NCI-H226 (cell line): Measurements from ENCODE around the gene KCNF1.

ENCODE experiments used
- DNase-seq: peaks from one replicate; pipeline ENCODE4 v3.0.0-alpha.2; 2015

KCNF1 gene

DNA sequence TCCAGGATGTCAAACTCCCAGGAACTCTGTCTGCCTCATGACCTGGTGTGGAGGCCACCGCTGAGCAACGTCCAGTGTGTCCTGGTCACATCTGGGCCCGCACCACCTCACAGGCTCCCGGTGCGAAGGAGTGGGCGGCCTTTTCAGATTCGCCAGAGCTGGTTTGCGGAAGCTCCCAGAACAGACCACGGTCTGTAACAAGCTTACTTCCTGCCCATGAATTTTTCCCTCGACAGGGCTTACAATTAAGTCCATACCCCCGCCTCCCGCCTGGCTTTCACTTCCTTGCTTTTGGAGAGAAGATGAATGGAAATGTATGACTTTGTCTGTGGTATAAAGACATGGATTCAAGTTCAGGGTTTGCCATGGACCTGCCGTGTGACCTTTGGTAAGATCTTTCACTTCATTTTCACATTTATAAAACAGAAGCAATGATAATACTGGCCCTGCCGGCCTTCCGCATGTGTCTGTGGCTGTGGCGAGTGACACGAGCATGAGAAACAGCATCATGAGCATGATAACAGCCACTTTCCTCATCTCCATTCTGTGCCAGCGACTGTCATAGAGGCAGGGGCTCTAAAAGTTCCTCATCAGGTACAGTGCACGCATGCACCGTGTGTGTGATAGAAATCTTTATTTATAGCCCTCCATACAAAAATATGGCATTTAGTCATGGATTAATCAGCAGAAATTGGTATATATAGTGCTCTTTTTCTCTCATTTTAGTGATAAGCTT lies 31.0 kb upstream of the KCNF1 start:
- DNase-seq, result no peak

DNA sequence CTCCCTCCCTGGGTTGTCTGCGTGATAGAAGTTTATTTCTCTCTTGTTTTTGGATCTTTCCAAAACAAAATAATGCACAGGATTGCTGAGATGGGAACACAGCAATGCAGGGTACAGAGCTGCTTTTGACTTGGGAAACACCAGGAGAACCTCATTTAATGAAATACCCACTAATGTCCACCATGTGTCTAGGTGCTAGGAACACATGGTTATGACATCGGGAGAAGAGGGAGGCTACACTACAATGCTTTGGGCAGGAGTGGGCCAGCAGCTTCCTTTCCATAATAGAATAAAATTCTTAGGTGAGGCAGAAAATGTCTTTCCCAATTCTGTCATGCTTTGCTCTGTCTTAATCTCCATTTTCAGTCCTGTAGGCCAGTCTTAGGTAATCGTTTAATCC lies 29.2 kb upstream of the KCNF1 start:
- no peak for DNase-seq

DNA sequence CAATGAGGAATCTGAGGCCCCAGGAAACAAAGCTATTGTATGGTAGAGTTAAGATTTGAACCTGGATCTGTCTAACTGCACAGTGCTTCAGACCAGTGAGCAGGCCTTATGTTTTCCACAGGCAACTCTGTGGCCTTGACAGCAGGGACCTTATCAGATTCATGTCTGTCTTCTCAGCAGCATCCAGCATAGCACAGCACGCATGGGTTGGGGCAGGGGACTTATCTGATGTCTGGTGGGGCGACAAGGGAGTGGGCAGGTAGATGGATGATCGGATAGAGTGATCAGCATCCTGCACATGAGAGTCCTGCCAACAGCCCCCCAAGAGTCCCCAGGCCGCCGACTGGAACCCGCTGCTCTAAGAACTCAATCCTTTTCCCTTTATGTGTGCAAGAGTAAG lies 28.7 kb upstream of the KCNF1 start:
- DNase-seq, result no peak

DNA sequence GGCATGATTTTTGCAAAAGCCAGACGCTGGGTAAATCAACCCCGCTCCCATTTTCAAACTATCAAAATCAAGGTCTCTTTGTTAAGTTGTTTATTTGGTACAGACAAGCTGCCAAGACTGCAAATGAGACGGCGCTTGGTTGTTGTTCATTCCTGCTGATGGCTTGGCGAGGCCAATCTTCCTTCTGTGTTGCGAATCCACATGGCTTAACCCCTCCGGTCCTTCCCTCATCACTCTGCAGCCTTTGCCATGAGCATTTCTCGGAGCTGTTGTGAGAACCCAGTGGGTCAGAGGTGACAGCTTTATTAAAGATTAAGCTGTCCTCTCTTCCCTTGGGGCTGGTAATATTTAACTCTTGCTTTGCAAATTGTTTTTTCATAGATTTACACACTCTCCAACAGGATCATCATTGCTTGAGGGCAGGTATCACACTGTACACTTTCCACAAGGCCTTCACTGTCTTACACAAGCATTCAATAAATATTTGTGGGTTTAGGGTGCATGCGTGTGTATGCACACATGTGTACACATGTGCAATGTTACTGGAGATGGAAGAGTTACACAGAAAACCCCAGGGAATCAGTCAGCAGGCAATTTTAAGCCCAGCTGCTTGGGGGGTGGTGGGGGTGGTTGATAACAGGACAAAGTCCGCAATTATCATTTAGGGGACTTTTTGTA lies 27.8 kb upstream of the KCNF1 start:
- DNase-seq, result no peak

DNA sequence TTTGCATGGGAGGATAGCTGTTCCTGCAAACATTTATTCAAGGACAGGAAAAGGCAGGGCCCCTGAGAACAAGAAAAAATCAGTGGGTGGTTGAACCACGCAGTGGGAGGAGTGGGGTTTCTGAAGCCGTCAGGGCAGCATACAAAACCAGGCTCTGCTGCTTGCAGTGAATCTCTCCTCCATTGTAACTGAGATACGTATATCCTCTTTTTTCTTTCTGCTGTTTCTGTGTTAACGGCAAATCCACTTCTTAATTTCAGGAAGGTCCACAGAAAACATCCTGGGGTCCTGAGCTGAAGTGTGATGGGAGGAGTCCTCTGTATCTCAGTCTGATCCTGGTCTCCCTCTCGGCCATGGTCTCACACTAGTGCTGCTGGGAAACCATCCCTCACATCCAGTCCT lies 27.2 kb upstream of the KCNF1 start:
- DNase-seq, result no peak

DNA sequence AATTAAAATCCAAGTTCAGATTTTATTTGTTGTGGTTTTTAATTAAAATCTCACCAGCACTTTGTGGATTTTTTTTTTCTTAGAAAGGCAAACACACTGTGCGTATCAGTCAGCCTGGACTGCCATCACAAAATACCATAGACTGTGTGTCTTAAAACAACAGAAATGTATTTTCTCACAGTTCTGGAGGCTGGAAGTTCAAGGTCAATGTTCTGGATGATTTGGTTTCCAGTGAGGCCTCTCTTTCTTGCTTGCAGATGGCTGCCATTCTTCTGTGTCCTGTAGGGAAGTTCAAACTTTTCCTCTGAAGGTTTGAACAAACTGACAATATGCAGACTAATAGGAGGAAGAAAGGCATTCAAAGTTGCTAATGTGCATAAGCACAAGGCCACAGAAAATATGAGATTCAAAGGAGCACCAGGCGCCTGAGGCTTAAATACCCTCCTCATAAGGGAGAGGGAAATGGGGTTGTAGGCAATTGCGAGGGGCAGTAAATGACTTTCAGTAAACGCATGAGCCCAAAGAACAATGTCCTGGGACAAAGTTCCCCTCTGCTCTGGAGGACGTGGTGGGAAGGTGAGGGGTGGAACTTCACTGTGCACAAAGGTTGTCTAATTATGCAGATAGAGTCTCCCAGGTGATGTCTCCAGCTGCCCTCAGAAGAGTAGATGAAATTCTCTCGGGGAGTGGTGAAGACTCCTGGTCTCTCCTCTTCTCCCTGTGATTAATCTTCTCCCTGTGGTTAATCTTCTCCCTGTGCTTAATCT lies 26.5 kb upstream of the KCNF1 start:
- DNase-seq, result no peak

DNA sequence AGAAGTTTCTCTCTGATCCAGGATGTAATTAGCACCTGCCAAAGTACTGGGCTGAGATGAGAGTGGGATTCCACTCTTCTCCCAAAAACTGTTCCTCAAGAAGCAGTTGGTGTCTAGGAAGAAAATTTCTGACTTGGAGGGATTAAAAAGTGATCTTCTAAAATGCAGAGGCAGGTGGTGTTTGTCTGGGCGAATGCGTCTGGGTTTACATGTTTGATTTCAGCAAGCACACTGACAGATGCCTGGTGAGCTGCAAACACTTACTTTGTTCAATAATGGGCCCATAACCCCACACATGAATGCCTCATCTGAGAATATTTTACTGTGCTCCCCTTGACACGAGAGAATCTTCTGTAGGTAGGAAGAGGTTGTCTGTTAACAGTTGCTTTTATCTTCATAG lies 24.3 kb upstream of the KCNF1 start:
- no peak for DNase-seq

DNA sequence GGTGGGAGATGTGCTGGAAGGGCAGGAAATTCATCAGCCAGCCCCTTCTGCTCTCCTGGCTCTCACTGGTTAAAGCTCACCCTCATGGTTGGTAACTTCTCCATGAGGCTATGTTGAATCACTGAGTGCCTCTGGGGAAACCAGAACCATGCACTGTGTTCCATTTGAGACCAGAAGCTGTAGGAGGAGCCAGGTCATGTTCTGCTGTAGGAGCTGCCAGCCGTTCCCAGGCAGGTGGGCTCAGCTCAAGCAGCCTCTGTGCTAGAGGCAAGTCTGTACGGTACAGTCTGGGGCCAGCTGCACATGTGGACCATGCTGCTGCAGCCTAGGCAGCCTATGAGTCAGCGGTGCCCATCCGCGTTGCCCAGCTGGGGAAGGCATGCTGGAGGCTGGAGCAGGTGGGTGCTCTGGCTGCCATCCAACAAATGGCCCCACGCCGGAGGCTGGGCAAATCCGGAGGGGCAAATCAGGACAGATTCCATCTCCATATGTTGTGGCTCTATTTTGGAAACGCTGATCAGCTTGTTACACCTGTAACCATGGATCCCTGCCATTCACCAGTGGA lies 22.0 kb upstream of the KCNF1 start:
- no peak for DNase-seq

DNA sequence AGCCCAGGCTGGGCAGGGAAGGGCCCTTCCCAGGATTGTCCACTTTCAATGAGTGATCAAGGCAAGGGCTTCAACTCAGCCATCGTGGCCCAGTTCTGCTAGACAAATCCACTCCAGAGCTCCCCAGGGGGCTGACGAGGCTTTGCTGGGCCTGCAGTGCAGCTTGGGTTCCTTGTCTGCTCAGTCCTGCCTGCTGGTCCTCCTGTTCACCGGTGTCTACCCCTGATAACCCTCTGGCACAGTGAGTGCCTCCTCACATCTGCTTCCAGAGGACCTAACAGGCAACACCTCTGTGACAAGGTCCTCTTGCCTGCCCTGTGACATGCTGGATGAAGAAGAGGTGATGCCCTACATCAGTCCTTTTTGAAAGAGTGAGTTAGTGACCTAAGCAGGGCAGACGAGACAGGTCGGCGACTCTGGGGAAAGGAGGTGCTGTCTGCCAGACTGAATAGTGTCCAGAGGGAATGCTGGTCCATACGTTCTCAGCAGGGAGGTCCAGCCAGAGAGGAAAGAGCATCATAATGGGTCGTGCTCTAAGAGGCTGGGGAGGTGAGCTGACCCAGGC lies 20.9 kb upstream of the KCNF1 start:
- DNase-seq, result no peak

DNA sequence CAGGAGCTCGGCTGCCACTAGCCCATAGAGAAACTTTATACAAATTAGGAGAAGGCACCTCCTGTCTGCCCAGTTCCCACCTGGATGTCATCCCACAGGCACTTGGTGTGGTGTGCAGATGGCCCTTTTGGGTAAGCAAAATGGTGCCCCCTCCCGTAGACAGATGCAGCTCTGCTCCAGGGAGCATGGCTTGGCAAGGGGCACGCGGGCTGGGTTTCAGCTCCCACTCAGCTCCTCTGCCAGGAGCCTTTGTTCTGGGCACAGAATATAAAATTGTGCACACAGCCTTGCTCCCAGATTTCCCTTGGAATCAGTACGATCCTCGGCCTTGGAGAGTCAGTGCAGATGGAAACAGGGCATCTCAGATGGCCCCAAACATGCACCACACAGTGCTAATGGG lies 20.3 kb upstream of the KCNF1 start:
- DNase-seq, result no peak

DNA sequence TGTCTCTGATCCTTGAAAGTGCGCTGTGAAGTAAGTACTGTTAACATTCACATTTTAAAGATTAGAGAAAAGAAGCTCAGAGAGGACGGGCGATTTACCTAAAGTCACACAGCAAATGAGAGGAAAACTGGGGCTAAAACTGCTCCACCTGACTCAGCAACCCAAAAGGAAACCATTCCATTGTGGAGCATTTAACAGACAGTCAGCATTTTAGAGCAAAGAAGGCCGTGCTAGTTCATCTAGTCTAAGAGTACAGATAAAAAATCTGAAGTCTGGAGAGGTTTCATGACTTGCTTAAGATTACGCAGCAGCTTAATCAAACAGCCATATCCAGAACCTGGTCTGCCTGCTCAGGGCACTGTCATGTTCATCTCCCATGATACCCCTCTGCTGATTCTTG lies 19.9 kb upstream of the KCNF1 start:
- no peak for DNase-seq

DNA sequence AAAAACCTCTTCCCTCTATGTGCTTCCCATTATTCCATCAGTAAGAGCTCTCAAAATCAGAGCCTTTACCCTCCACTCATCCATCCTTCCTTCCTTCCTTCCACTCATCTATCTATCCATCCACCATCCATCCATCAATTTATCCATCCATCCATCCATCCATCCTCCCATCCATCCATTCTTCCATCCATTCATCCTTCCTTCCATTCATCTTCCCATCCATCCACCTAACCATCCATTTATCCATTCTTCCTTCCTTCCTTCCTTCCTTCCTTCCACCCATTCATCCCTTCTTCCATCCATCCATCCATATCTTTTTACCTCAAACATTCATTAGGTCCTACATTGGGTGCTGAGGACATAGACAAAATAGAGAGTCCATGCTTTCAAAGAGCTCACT lies 19.4 kb upstream of the KCNF1 start:
- no peak for DNase-seq

DNA sequence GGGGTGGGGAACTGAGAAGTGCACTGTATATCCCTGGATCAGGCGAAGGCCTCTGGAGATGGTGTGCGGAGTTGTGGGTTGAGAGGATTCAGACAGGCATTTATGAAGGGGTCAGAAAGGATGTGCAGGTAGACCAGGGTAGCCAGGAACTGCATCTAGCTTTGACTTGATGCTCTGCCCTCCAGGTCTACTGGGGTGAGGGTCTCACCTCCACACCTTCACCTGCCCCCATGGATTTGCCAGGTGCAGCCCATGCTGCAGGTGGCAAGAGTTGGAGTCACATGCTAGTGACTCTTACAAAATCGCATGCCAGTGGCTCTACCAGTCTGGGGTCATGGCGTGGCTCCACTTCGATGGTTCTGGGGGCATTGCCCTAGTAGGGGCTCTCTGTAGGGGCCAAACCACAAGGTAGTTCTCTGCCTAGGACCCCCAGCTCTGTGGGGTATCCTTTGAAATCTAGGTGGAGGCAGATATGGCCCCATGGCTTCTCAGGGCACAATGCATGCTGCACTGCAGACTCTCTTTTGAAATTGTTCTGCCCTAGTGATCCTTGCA lies 18.9 kb upstream of the KCNF1 start:
- DNase-seq, result no peak

DNA sequence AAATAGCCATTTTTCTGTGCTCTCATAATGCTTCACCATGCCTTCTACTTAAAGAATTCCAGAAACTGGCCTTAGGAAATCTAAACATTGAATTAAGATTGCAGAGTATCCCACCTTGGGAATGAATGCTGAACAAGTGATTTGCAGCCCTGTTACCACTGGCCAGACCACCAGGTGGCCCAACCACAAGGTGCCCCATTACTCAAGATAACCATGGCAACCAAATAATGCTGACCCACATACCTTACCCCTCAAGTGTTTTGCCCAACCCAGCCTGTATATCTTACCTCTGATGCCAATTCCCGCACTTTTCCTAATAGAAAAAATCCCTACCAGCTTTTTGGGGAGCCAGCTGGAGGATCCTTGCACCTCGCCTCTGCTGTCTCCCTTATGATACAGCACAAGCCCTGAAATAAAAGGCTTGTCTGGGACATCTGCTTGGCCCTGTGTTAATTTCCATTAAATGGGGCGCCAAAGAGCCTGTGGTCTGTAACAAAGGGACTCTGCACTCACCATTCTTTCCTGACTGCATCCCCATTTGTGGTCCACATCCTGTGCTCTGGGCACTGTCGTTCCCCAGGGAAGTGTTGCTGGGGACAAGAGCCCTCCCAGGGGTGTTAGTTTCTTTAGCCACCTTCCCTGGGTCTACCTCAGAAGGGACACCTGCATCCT lies 17.3 kb upstream of the KCNF1 start:
- no peak for DNase-seq

DNA sequence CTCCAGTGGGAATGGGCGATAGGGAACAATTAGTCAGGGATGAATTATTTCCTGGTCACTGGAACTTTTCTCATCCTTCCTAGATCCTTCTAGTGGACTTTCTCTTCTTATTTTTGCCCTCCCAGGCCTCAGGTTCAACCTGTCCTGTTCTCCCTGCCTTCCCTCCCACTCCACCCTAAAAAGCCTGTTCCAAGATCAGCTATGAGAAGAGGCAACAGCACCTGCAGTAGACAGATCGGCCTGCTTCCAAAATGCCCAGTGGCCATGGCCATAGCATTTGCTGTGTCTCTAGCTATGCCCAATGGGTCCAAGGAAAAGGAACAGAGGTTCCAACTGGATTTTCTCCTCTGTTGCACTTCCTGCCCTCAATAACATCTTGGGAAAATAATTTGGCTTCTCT lies 16.5 kb upstream of the KCNF1 start:
- DNase-seq, result no peak

DNA sequence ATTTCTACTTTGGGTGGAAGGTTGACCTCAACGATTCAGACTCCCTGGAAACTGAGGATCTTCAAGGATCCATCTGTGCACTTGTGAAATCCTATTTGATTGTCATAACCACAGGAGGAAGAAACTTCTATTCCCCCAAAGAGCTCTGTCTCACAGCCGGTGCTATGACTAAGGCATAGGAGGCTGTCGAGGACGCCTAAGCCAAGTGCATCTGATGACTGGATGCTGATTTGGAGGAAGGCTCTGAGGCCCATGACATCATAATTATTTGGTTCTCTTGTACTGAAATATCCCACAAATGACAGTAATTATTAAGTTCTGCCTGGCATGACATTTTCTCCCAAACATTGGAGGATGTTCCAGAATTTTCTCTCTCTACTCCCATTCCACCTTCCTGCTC lies 13.8 kb upstream of the KCNF1 start:
- DNase-seq, result no peak

DNA sequence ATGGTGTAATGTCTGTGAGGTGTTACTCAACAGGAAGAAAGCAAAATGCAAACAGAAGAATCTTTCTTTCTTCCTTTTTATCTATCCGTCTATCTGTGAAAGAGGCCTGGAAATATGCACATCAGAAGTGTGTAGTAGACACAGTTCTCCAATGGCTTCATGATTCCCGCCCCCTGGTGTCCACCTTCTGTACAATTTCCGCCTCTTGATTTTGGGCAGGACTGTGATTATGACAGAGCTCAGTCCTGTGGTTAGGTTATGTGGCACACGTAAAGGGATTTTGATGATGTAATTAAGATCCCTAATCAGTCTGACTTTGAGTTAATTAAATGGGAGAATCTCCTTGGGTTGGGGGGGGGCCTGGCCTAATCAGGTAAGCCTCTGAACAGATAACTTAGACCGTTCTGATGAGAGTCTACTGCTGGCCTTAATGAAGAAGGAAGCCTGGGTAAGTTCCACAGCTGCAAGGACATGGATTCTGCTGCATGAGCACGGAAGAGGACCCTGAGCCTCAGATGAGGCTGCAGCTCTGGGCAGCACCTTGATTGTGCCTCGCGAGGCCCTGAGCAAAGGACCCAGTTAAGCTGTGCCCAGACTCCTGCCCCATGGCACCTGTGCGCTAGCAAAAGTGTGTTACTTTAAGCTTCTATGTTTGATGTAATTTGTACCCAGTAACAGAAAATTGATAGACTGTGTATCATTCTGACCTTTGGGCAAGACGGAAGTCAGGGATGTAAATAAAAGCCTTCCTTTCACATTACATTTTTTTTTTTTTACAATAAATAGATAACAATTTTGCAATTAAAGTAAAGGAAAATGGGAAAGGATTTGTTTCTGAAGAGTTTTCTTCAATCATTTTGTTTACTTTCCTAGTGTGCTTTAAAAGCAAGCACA lies 11.3 kb upstream of the KCNF1 start:
- no peak for DNase-seq

DNA sequence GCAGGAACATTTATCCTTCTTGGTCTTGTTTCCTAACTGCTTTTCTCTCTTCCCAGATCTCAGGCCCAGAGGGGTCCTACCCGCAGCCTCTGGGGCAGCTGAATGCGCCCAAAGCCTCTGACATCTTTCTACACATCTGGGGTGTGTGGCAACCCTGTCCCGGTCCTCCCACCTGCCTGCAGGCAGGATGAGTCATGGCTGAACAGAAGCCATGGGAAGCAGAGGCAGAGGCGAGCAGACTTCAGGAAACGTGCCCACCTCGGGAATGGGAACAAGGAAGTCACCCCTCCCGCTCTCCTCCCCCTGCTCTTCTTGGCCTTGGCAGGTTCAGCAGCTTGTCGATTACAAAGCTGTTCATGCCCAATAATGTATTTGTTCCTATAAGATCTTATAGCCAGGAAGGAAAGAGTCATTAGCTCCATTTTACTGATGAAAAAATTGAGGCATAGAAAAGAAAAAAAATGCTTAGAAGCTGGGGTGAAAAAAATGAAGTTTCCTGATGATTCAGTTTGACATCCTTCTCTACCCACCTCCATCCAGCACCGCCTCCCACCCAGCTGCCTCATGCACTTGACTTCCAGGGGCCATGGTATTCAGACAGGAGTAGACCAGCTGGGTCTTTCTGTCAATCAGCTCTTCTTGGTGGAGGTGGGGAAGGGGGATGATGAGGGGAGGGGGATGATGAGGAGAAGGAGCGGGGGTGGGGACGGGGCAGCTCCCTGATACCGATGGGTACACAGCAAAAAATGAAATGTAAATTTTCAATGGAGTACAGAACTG lies 10.4 kb upstream of the KCNF1 start:
- DNase-seq, result peak; percentile 61

DNA sequence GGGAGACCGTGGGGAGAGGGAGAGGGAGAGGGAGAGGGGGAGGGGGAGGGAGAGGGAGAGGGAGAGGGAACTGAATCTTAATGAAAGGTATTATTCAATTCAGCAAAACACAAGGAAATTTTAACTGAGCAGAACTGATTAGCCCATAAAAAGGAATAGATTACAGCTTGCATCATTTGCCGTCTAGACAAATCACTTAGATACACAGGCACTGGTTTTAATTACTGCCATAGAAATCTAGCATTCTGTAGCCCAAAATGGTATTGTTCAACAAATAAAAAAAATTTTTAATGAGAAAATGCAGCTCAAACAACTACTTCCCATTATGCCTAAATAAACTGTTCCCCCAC lies 7.9 kb upstream of the KCNF1 start:
- DNase-seq, result no peak

DNA sequence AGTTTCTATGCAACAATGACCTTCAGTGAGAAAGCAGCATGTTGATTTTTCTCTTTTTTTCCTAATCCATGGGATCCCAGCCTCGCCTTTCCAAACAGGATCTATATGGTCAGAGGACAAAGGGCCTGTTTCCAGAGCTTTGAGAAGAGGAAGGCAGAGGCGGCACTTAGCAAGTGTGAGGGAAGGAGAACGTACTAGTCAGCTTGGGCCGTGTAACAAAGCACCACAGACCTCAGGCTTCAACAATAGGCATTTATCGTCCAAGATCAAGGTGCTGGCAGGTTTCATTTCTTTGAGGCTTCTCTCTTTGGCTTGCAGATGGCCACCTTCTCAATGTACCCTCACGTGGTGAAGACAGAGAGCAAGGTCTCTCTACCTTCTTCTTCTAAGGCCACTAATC lies 7.3 kb upstream of the KCNF1 start:
- no peak for DNase-seq
